GM23248 (cell line): ENCODE results near the gene INKA2.

ENCODE experiments used
- EZH2 ChIP-seq: fragments of 200-600 bp; sonication (generic); IDR thresholded peaks from 2 replicates; pipeline ENCODE4 v1.6.1; 2018; ENCODE audit warnings: antibody characterized with exemption, mild to moderate bottlenecking; ENCODE audit not compliant: insufficient read depth, poor library complexity, severe bottlenecking
- EZH2phosphoT487 ChIP-seq: fragments of 200-600 bp; sonication (generic); IDR thresholded peaks from 2 replicates; pipeline ENCODE4 v1.6.1; 2018; ENCODE audit warnings: antibody characterized with exemption, moderate library complexity, mild to moderate bottlenecking, low read depth; ENCODE audit not compliant: insufficient read depth

GRCh38 chr1:111734856-111735255 is 4.3 kb downstream of the INKA2 start:
- TF ChIP-seq EZH2phosphoT487: no peak
- no peak for TF ChIP-seq EZH2
